Neural progenitor cell (in vitro differentiated cells): ENCODE measurements around the gene LTB4R. TPM values are rescaled to one million over a fixed set of nuclear protein-coding genes. Genes with fewer than 3 reads are reported as not detected.

Experiments
- DNase-seq: peaks from one replicate; pipeline ENCODE4 v3.0.0-alpha.2; 2016; ENCODE audit warnings: low spot score
- H2AFZ ChIP-seq: fragments of 200-600 bp; sonication (generic); replicated peaks from 2 replicates; pipeline ENCODE4 v1.6.1; 2016; ENCODE audit warnings: antibody characterized with exemption
- H3F3A ChIP-seq: fragments of 200-600 bp; sonication (generic); 2 replicates; pipeline ENCODE4 v1.6.1; 2016; ENCODE audit warnings: antibody characterized with exemption, low read depth
- H3K27ac ChIP-seq: fragments of 200-600 bp; sonication (generic); 2 replicates; pipeline ENCODE4 v1.5.1; 2016; ENCODE audit warnings: mild to moderate bottlenecking
- H3K27me3 ChIP-seq: fragments of 200-600 bp; sonication (generic); 2 replicates; pipeline ENCODE4 v1.6.1; 2016; ENCODE audit warnings: mild to moderate bottlenecking, moderate library complexity
- H3K36me3 ChIP-seq: fragments of 200-600 bp; sonication (generic); 2 replicates; pipeline ENCODE4 v1.5.1; 2016
- H3K4me1 ChIP-seq: fragments of 200-600 bp; sonication (generic); 2 replicates; pipeline ENCODE4 v1.6.1; 2016; ENCODE audit warnings: mixed run types
- H3K4me2 ChIP-seq: fragments of 200-600 bp; sonication (generic); 2 replicates; pipeline ENCODE4 v1.6.1; 2016
- H3K4me3 ChIP-seq: fragments of 200-600 bp; sonication (generic); 2 replicates; pipeline ENCODE4 v1.5.1; 2016
- H3K79me2 ChIP-seq: fragments of 200-600 bp; sonication (generic); 2 replicates; pipeline ENCODE4 v1.6.1; 2016; ENCODE audit warnings: low read depth
- H3K9ac ChIP-seq: fragments of 200-600 bp; sonication (generic); 2 replicates; pipeline ENCODE4 v1.6.1; 2016
- H3K9me3 ChIP-seq: fragments of 200-600 bp; sonication (generic); 2 replicates; pipeline ENCODE4 v1.5.1; 2016; ENCODE audit warnings: low read depth
- H4K20me1 ChIP-seq: fragments of 200-600 bp; sonication (generic); 2 replicates; pipeline ENCODE4 v1.6.1; 2016; ENCODE audit warnings: low read depth
- H3K27ac Mint-ChIP-seq: 3 replicates; pipeline ENCODE4 v1.8.0; 2021; ENCODE audit warnings: mixed read lengths
- H3K27me3 Mint-ChIP-seq: 2 replicates; pipeline ENCODE4 v1.8.0; 2022; ENCODE audit warnings: low read depth, mild to moderate bottlenecking, inconsistent platforms, moderate library complexity, mixed read lengths; ENCODE audit not compliant: insufficient read depth
- H3K36me3 Mint-ChIP-seq: 3 replicates; pipeline ENCODE4 v1.8.0; 2021; ENCODE audit warnings: mixed read lengths
- H3K4me1 Mint-ChIP-seq: 3 replicates; pipeline ENCODE4 v1.8.0; 2021; ENCODE audit warnings: mixed read lengths
- H3K4me3 Mint-ChIP-seq: 3 replicates; pipeline ENCODE4 v1.8.0; 2021; ENCODE audit warnings: mild to moderate bottlenecking, moderate library complexity, mixed read lengths
- H3K9me3 Mint-ChIP-seq: 3 replicates; pipeline ENCODE4 v1.8.0; 2020; ENCODE audit warnings: mixed read lengths
- CTCF ChIP-seq: fragments of 200-600 bp; sonication (generic); IDR thresholded peaks from 2 replicates; pipeline ENCODE4 v1.5.1; 2017; ENCODE audit warnings: antibody characterized with exemption, mild to moderate bottlenecking
- EZH2 ChIP-seq: fragments of 200-600 bp; sonication (generic); IDR thresholded peaks from 2 replicates; pipeline ENCODE4 v1.6.1; 2017; ENCODE audit warnings: antibody characterized with exemption, mild to moderate bottlenecking, moderate library complexity
- EZH2phosphoT487 ChIP-seq: fragments of 200-600 bp; sonication (generic); IDR thresholded peaks from 2 replicates; pipeline ENCODE4 v1.6.1; 2017; ENCODE audit warnings: antibody characterized with exemption
- total RNA-seq: library from RNA; depleted of rRNA; stranded (reverse); fragments of >200 nt; gene quantifications from 2 replicates; pipeline ENCODE4 v1.2.3, GENCODE V29; 2015; ENCODE audit warnings: low replicate concordance

Gene LTB4R
- total RNA-seq, 1 donor from 2014 or later: 1.9 TPM

DNA sequence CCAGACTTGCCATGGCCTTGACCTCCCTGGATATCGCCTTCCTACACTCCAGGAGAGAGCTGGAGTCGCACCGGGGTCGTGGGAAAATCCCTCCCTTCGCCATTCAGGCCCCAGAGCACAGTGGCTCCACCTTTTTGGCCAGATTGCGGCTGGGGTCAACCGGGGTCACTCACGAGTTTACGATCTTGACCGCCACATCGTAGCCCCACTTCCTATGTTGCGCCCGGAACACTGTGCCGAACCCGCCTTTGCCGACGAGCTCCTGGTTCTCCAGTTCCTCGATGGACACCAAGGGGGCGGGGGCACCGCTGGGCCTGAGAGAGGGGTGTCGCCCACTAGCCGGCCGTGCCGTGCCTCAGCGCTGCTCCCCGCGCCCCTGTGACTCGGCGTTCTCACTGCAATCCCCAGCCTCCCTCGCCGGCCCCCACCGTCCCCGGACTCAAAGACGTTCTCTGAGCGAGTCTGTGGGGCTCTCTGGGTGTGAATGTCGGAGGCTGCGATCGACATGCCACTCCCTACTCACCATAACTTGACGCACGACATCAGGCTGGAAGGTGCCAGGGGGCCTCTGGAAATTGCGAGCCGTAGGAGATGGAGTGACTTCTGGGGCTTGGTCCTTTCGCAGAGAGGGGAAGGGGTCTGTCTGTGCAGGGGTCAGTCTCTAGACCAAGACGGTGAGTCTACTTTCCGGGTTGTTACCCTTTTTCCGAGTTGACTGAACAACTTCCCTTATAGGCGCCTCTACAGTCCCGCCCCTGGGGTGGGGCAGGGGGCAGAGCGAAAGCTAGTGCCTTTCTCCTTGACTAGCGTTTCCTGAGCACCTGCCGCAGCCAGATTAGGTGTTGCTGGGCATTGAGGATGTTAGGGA is 28.2 kb downstream of the LTB4R start, which contains the start of gene RIPK3:
TSS of gene RIPK3 (minus strand) at position 708 of the 868 bp plus-strand sequence. CDS start at position 543, 165 bp downstream.
- Histone ChIP-seq H3K9ac (no peak within 1 kb of the TSS), H2AFZ (peak within 1 kb of the TSS; percentile 73), H3K4me3 (peak within 1 kb of the TSS; percentile 43), H4K20me1 (peaks cover 5% of the 10 kb centered on the region), H3K4me2 (peak within 1 kb of the TSS; percentile 79), H3K27me3 (peaks cover 100% of the 10 kb centered on the region), H3F3A (no peaks in the 10 kb centered on the region), H3K9me3 (no peaks in the 10 kb centered on the region), H3K4me1 (peaks cover 8% of the 10 kb centered on the region), H3K79me2 (no peaks in the 10 kb centered on the region), H3K36me3 (no peaks in the 10 kb centered on the region), H3K27ac (no peak within 1 kb of the TSS)
- Mint-ChIP-seq H3K27ac (no peak within 1 kb of the TSS), H3K9me3 (peaks cover 10% of the 10 kb centered on the region), H3K4me1 (peaks cover 5% of the 10 kb centered on the region), H3K4me3 (peak within 1 kb of the TSS; percentile 63), H3K27me3 (peaks cover 76% of the 10 kb centered on the region), H3K36me3 (no peaks in the 10 kb centered on the region)
- peak; percentile 60 for DNase-seq
- TF ChIP-seq CTCF (peak; percentile 4), EZH2phosphoT487 (peak; percentile 76), EZH2 (peak; percentile 92)

- H3K27me3 Mint-ChIP-seq: peaks cover 67% of the 10 kb centered on the region
- H3K27me3 ChIP-seq: peaks cover 100% of the 10 kb centered on the region
These were observed 29.3 kb downstream of the LTB4R start for GRCh38 chr14:24340606-24341005.

GRCh38 chr14:24342889-24343288 is 31.6 kb downstream of the LTB4R start:
- no peak overlapping the region for H3K4me2 ChIP-seq
- H3K36me3 ChIP-seq: no peaks in the 10 kb centered on the region
- peaks cover 8% of the 10 kb centered on the region for H3K4me1 ChIP-seq
- no peak for TF ChIP-seq CTCF
- TF ChIP-seq EZH2phosphoT487: no peak
- no peak for DNase-seq
- peaks cover 51% of the 10 kb centered on the region for H3K27me3 Mint-ChIP-seq
- H3K9ac ChIP-seq: no peak overlapping the region
- no peak overlapping the region for H3K27ac ChIP-seq
- H3K27ac Mint-ChIP-seq: no peak overlapping the region
- no peak overlapping the region for H3K4me3 ChIP-seq
- H3K36me3 Mint-ChIP-seq: no peaks in the 10 kb centered on the region
- no peaks in the 10 kb centered on the region for H3F3A ChIP-seq
- H3K4me3 Mint-ChIP-seq: no peak overlapping the region
- no peaks in the 10 kb centered on the region for H3K79me2 ChIP-seq
- no peak overlapping the region for H2AFZ ChIP-seq
- H3K4me1 Mint-ChIP-seq: no peaks in the 10 kb centered on the region
- H3K9me3 ChIP-seq: no peaks in the 10 kb centered on the region
- peaks cover 2% of the 10 kb centered on the region for H3K9me3 Mint-ChIP-seq
- peaks cover 92% of the 10 kb centered on the region for H3K27me3 ChIP-seq
- H4K20me1 ChIP-seq: peaks cover 3% of the 10 kb centered on the region

More at GRCh38 chr14:24340606-24341005, 29.3 kb downstream of the LTB4R start:
- H3K4me2 ChIP-seq: no peak overlapping the region
- no peaks in the 10 kb centered on the region for H3K79me2 ChIP-seq
- Mint-ChIP-seq H3K27ac (no peak overlapping the region), H3K4me1 (no peaks in the 10 kb centered on the region), H3K36me3 (no peaks in the 10 kb centered on the region), H3K4me3 (no peak overlapping the region), H3K9me3 (peaks cover 6% of the 10 kb centered on the region)
- no peaks in the 10 kb centered on the region for H3K9me3 ChIP-seq
- no peak overlapping the region for H3K4me3 ChIP-seq
- H3K9ac ChIP-seq: no peak overlapping the region
- H3K4me1 ChIP-seq: peaks cover 8% of the 10 kb centered on the region
- H3F3A ChIP-seq: no peaks in the 10 kb centered on the region
- no peaks in the 10 kb centered on the region for H3K36me3 ChIP-seq
- TF ChIP-seq CTCF (no peak), EZH2 (no peak), EZH2phosphoT487 (no peak)
- H3K27ac ChIP-seq: no peak overlapping the region
- no peak overlapping the region for H2AFZ ChIP-seq
- H4K20me1 ChIP-seq: peaks cover 5% of the 10 kb centered on the region
- no peak for DNase-seq
